Measurements from ENCODE around the gene ACVRL1. TPM values are rescaled to one million over a fixed set of nuclear protein-coding genes. Genes with fewer than 3 reads are reported as not detected.

Gene ACVRL1
- total RNA-seq, 4 donors from 2014 or later = 81.4 to 271 (median 124) TPM

GRCh38 chr12:51932218-51933076, 25.1 kb downstream of the ACVRL1 start:
- TF ChIP-seq CTCF (IDR thresholded peaks at IDR 0.05; ENCODE audit: low read depth) = no peak

- no peak for TF ChIP-seq CTCF (IDR thresholded peaks at IDR 0.05; ENCODE audit: low read depth)
Observed at GRCh38 chr12:51934080-51934479, 26.8 kb downstream of the ACVRL1 start.

GRCh38 chr12:51937926-51938325, 30.6 kb downstream of the ACVRL1 start:
- TF ChIP-seq CTCF (IDR thresholded peaks at IDR 0.05; ENCODE audit: low read depth) = no peak

- no peak for TF ChIP-seq CTCF (IDR thresholded peaks at IDR 0.05; ENCODE audit: low read depth)
Observed at GRCh38 chr12:51938726-51939125, 31.4 kb downstream of the ACVRL1 start.

- no peak for TF ChIP-seq CTCF (IDR thresholded peaks at IDR 0.05; ENCODE audit: low read depth)
Observed at GRCh38 chr12:51941011-51941581, 33.8 kb downstream of the ACVRL1 start.

- no peak for TF ChIP-seq CTCF (IDR thresholded peaks at IDR 0.05; ENCODE audit: low read depth)
Observed at GRCh38 chr12:51941604-51942003, 34.3 kb downstream of the ACVRL1 start.

- TF ChIP-seq CTCF (IDR thresholded peaks at IDR 0.05; ENCODE audit: low read depth) = no peak
Observed at GRCh38 chr12:51942056-51942455, 34.8 kb downstream of the ACVRL1 start.

Data from subcutaneous adipose tissue (tissue), 4 donors.